ENCODE results near the gene CPLX3.

CPLX3 gene

DNA sequence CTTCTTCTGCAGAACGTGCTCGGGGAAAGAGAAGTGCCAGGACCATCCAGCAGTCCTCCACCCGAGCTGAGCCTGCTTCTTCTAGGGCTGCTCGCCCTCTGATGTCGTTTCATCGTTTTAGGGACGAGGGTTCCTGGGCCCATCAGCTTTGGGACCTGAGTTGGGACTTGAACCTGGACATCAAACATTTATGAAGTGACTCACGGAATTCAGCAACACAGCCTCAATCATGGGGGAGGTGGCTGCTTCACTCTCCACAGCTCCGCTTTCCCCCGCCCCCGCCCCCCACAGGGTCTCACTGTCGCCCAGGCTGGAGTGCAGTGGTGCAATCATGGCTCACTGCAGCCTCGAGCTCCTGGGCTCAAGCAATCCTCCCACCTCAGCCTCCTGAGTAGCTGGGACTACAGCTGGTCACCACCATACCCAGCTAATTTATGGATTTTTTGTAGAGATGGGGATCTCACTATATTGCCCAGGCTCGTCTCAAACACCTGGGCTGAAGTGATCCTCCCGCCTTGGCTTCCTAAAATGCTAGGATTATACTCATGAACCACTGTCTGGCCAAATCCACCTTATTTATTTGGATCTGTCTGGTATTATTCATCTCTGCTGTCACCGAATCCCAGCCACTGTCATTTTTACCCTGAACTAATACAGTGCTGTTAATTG lies 47.5 kb downstream of the CPLX3 start:
- Histone ChIP-seq H3K4me3 (ENCODE audit: low read depth, low read length) (peak overlapping the region; percentile 87), H3K36me3 (peaks cover 4% of the 10 kb centered on the region; the same call in 1 of the 2 replicates), H3K27me3 (no peaks in the 10 kb centered on the region), H3K4me1 (no peaks in the 10 kb centered on the region; the same call in 1 of the 2 replicates), H3K9me3 (no peaks in the 10 kb centered on the region)
- TF ChIP-seq, protein P1, sequence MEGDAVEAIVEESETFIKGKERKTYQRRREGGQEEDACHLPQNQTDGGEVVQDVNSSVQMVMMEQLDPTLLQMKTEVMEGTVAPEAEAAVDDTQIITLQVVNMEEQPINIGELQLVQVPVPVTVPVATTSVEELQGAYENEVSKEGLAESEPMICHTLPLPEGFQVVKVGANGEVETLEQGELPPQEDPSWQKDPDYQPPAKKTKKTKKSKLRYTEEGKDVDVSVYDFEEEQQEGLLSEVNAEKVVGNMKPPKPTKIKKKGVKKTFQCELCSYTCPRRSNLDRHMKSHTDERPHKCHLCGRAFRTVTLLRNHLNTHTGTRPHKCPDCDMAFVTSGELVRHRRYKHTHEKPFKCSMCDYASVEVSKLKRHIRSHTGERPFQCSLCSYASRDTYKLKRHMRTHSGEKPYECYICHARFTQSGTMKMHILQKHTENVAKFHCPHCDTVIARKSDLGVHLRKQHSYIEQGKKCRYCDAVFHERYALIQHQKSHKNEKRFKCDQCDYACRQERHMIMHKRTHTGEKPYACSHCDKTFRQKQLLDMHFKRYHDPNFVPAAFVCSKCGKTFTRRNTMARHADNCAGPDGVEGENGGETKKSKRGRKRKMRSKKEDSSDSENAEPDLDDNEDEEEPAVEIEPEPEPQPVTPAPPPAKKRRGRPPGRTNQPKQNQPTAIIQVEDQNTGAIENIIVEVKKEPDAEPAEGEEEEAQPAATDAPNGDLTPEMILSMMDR (IDR thresholded peaks at IDR 0.05; ENCODE audit: low read depth, low read length), result no peak
- peak; percentile 32 for DNase-seq

DNA sequence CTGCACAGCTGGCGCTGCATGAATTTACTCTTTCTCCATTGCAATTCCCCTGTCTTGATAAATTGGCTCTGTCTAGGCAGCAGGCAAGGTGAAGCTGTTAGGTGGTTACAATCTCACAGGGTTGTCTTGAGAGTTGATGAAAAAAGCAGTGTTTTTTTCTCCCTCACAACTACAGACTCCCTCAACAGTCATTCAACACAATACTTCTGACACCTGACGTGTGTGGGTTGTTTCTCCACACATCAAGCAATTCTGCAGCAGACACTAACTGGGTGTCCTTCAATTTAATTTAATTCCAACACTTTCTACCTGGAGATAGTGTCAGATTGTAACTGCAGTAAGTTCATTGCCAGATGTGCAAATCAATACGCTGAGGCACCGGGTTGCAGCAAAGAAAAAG lies 51.8 kb downstream of the CPLX3 start:
- no peaks in the 10 kb centered on the region for H3K9me3 ChIP-seq
- no peak overlapping the region for H3K4me3 ChIP-seq (ENCODE audit: low read depth, low read length)
- no peaks in the 10 kb centered on the region for H3K36me3 ChIP-seq
- TF ChIP-seq, protein P1 (IDR thresholded peaks at IDR 0.05; ENCODE audit: low read depth, low read length), result no peak
- no peaks in the 10 kb centered on the region for H3K27me3 ChIP-seq
- DNase-seq, result no peak
- no peaks in the 10 kb centered on the region for H3K4me1 ChIP-seq
